ENCODE data around the gene DNM3. TPM values are rescaled to one million over a fixed set of nuclear protein-coding genes. Genes with fewer than 3 reads are reported as not detected.

Gene DNM3
- total RNA-seq, 1 donor from 2014 or later: 2.6 TPM

DNA sequence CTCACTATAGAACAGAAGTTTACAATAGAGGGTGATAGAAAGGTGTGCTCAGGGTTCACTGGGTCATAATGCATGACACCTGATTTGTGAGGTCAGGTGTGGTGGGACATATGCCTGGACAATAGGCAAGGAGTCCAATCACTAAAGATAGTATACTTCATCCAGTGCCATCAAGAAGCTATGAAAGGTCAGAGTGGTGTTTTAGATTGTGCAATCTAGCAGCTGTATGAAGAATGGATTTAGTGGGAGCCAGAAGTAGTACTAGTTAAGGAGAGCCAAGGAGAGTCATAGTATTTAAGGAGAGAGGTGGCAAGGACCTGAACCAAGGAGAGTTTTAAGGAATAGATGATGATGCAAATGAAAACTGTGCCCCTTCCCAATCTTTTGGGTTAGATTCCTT is 498.5 kb downstream of the DNM3 start:
- no peaks in the 10 kb centered on the region for H3K36me3 ChIP-seq (ENCODE audit: control insufficient read depth in 3 of 3, insufficient read depth in 3 of 3, low read length in 3 of 3)
- H3K27me3 ChIP-seq (ENCODE audit: control insufficient read depth in 3 of 3, insufficient read depth in 3 of 3, low read length in 3 of 3): no peaks in the 10 kb centered on the region
- H3K9ac ChIP-seq (ENCODE audit: low read depth in 1 of 3, low read length in 3 of 3): no peak overlapping the region
- H3K4me1 ChIP-seq (ENCODE audit: control insufficient read depth in 3 of 3, insufficient read depth in 3 of 3, low read length in 3 of 3): peaks cover 0 to 3% (median 2%) of the 10 kb centered on the region in 3 donors
- no peak overlapping the region for H3K27ac ChIP-seq (ENCODE audit: low read depth, low read length)
- no peak overlapping the region for H3K4me3 ChIP-seq (ENCODE audit: low read length in 3 of 3)
- no peaks in the 10 kb centered on the region for H3K9me3 ChIP-seq (ENCODE audit: control insufficient read depth in 3 of 3, low read length in 3 of 3)

DNA sequence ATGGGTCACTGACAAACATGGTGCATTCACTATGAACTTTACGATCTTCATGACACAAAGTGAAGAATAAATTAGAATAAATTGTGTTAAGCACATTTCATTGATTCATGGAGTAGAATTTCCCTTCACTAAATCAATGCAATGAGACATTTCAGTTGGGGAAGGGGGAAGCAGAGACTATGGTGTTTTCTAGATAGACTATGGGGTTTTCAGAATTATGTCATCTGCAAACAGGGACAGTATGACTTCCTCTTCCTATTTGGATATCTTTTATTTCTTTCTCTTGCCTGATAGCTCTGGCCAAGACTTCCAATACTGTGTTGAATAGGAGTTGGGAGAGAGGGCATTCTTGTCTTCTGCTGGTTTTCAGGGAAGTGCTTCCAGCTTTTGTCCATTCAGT is 499.2 kb downstream of the DNM3 start:
- Histone ChIP-seq H3K27ac (ENCODE audit: low read depth, low read length) (no peak overlapping the region), H3K9me3 (ENCODE audit: control insufficient read depth in 3 of 3, low read length in 3 of 3) (no peaks in the 10 kb centered on the region), H3K27me3 (ENCODE audit: control insufficient read depth in 3 of 3, insufficient read depth in 3 of 3, low read length in 3 of 3) (no peaks in the 10 kb centered on the region), H3K36me3 (ENCODE audit: control insufficient read depth in 3 of 3, insufficient read depth in 3 of 3, low read length in 3 of 3) (no peaks in the 10 kb centered on the region), H3K4me1 (ENCODE audit: control insufficient read depth in 3 of 3, insufficient read depth in 3 of 3, low read length in 3 of 3) (peaks cover 0 to 3% (median 2%) of the 10 kb centered on the region in 3 donors), H3K4me3 (ENCODE audit: low read length in 3 of 3) (no peak overlapping the region), H3K9ac (ENCODE audit: low read depth in 1 of 3, low read length in 3 of 3) (no peak overlapping the region)

DNA sequence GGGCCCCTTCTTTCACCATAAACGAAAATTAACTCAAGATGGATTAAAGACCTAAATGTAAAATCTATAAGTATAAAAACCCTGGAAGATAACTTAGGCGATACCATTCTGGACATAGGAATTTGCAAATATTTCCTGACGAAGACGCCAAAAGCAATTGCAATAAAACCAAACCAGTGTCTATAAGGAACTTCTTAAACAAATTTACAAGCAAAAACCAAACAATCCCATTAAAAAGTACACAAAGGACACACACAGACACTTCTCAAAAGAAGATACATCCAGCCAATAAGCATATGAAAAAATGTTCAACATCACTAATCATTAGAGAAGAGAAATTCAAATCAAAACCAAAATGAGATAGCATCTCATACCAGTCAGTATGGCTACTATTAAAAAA is 500.4 kb downstream of the DNM3 start:
- Histone ChIP-seq H3K4me1 (ENCODE audit: control insufficient read depth in 3 of 3, insufficient read depth in 3 of 3, low read length in 3 of 3) (peaks cover 0 to 3% (median 2%) of the 10 kb centered on the region in 3 donors), H3K4me3 (ENCODE audit: low read length in 3 of 3) (no peak overlapping the region), H3K9ac (ENCODE audit: low read depth in 1 of 3, low read length in 3 of 3) (no peak overlapping the region), H3K27me3 (ENCODE audit: control insufficient read depth in 3 of 3, insufficient read depth in 3 of 3, low read length in 3 of 3) (no peaks in the 10 kb centered on the region), H3K27ac (ENCODE audit: low read depth, low read length) (no peak overlapping the region), H3K9me3 (ENCODE audit: control insufficient read depth in 3 of 3, low read length in 3 of 3) (no peaks in the 10 kb centered on the region), H3K36me3 (ENCODE audit: control insufficient read depth in 3 of 3, insufficient read depth in 3 of 3, low read length in 3 of 3) (no peaks in the 10 kb centered on the region)

DNA sequence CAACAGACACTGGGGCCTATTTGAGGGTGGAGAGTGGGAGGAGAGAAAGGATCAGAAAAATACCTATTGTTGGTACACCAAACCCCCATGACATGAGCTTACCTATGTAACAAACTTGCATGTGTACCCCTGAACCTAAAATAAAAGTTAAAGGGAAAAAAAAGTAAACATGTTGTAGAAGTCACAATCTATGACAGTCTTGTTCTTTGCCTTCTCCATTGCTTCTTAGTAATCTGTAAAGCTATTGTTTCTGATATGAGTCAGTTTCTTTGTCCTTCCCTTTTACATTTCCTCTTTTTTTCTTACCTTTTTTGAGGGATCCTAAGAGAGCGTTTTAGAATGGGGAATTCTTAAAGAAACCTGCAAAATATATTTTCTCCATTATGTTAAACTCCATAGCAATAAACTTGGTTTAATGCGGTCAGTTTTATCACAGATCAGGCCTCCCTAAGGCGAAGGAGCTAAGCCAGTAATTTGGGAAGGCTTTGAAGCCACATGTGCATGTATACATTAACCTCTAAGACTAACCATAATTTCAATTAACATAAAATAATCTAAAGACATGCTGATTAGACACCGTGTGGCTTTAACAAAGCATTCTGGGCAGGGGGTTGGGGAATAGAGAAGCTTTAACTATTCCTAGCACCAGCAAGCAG is 501.4 kb downstream of the DNM3 start:
- Histone ChIP-seq H3K9me3 (ENCODE audit: control insufficient read depth in 3 of 3, low read length in 3 of 3) (no peaks in the 10 kb centered on the region), H3K36me3 (ENCODE audit: control insufficient read depth in 3 of 3, insufficient read depth in 3 of 3, low read length in 3 of 3) (no peaks in the 10 kb centered on the region), H3K4me1 (ENCODE audit: control insufficient read depth in 3 of 3, insufficient read depth in 3 of 3, low read length in 3 of 3) (peaks cover 0 to 3% (median 2%) of the 10 kb centered on the region in 3 donors), H3K4me3 (ENCODE audit: low read length in 3 of 3) (no peak overlapping the region), H3K27ac (ENCODE audit: low read depth, low read length) (no peak overlapping the region), H3K27me3 (ENCODE audit: control insufficient read depth in 3 of 3, insufficient read depth in 3 of 3, low read length in 3 of 3) (no peaks in the 10 kb centered on the region), H3K9ac (ENCODE audit: low read depth in 1 of 3, low read length in 3 of 3) (no peak overlapping the region)

DNA sequence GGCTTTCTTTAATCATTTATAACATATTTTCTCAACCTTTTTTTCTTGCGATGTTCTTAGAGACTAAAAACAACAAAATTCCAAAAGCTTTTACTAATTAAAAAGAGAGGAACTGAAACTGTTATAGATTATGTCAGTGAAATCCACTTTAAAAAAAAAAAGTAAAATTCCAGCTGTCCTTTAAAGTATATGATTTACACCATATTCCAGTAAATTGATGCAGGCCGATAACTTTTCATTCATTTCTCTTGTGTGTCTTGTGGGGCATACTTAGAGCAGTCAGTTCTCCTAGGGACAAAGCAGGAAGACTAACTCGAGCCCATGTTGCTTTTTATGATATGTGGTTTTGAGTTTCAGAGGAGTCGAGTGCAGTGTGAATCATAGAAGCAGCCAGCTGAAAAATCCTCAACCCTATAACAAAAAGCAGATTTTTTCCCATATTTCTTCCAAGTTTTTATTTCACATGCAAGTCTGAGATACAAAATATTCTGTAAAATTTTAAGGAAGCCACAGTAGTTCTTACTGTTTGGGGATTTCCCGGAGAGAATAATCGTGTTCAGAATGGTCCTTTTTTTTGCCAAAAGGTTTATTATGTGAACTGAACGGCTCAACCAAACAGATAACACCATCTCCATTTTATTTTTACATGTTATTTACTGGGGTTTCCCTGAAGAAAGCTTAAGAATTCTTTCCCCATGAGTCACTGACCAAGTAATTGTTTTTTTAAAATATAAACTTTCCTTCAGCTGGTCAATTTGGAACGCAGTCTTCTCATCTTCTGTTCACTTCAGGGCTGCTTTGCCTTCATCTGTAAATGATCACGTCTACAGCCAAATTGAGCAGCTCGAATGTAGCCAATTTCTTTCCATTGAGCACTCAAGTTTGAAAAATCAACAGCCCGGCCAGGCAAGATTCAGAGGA is 502.2 kb downstream of the DNM3 start:
- Histone ChIP-seq H3K27me3 (ENCODE audit: control insufficient read depth in 3 of 3, insufficient read depth in 3 of 3, low read length in 3 of 3) (no peaks in the 10 kb centered on the region), H3K9me3 (ENCODE audit: control insufficient read depth in 3 of 3, low read length in 3 of 3) (no peaks in the 10 kb centered on the region), H3K27ac (ENCODE audit: low read depth, low read length) (peak overlapping the region; percentile 26), H3K4me1 (ENCODE audit: control insufficient read depth in 3 of 3, insufficient read depth in 3 of 3, low read length in 3 of 3) (peaks cover 0 to 3% (median 2%) of the 10 kb centered on the region in 3 donors), H3K36me3 (ENCODE audit: control insufficient read depth in 3 of 3, insufficient read depth in 3 of 3, low read length in 3 of 3) (no peaks in the 10 kb centered on the region), H3K9ac (ENCODE audit: low read depth in 1 of 3, low read length in 3 of 3) (peak overlapping the region in 1 of 3 donors; percentile 53), H3K4me3 (ENCODE audit: low read length in 3 of 3) (no peak overlapping the region)

DNA sequence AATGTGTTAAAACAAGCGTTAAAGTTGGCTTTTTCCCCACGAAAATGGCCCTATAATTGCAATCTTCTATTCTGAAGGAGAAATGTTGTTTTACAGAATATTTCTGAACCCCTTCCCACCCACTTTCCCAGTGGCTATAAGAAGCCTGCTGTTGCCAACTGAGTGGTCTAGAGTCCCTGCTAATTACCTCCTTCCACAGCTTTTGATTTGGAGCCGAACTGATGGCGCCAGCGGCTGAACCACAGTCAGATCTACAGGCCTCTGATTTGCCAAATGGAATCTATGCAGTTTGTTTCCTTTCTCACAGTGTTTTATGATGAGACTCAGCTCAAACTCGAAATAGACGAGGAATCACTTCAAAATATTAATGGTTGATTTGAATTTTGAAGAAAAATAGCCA is 503.1 kb downstream of the DNM3 start:
- Histone ChIP-seq H3K4me3 (ENCODE audit: low read length in 3 of 3) (no peak overlapping the region), H3K9ac (ENCODE audit: low read depth in 1 of 3, low read length in 3 of 3) (no peak overlapping the region), H3K27ac (ENCODE audit: low read depth, low read length) (peak overlapping the region; percentile 26), H3K36me3 (ENCODE audit: control insufficient read depth in 3 of 3, insufficient read depth in 3 of 3, low read length in 3 of 3) (no peaks in the 10 kb centered on the region), H3K9me3 (ENCODE audit: control insufficient read depth in 3 of 3, low read length in 3 of 3) (no peaks in the 10 kb centered on the region), H3K4me1 (ENCODE audit: control insufficient read depth in 3 of 3, insufficient read depth in 3 of 3, low read length in 3 of 3) (peaks cover 0 to 3% (median 2%) of the 10 kb centered on the region in 3 donors), H3K27me3 (ENCODE audit: control insufficient read depth in 3 of 3, insufficient read depth in 3 of 3, low read length in 3 of 3) (no peaks in the 10 kb centered on the region)

DNA sequence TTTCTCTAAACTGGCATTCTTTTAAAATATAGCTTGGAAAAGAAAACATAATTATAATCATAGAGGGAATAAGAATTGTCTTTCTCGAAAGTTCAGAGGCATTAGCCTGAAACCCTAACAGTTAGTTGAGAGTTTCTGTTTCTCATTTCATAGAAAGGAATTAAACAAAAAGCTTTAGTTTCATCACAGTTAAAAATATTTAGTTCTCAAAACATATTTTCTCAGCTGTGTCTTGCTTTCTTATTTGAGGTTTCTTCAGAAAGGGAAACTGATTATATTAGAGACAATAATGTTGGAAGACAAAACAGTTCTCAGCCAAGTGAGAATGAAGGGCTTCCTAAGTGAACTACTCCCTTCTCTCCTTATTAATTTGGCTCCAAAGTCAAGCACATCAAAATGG is 503.8 kb downstream of the DNM3 start:
- Histone ChIP-seq H3K9me3 (ENCODE audit: control insufficient read depth in 3 of 3, low read length in 3 of 3) (no peaks in the 10 kb centered on the region), H3K27me3 (ENCODE audit: control insufficient read depth in 3 of 3, insufficient read depth in 3 of 3, low read length in 3 of 3) (no peaks in the 10 kb centered on the region), H3K9ac (ENCODE audit: low read depth in 1 of 3, low read length in 3 of 3) (no peak overlapping the region), H3K36me3 (ENCODE audit: control insufficient read depth in 3 of 3, insufficient read depth in 3 of 3, low read length in 3 of 3) (no peaks in the 10 kb centered on the region), H3K4me1 (ENCODE audit: control insufficient read depth in 3 of 3, insufficient read depth in 3 of 3, low read length in 3 of 3) (peaks cover 0 to 3% (median 2%) of the 10 kb centered on the region in 3 donors), H3K27ac (ENCODE audit: low read depth, low read length) (no peak overlapping the region), H3K4me3 (ENCODE audit: low read length in 3 of 3) (no peak overlapping the region)

DNA sequence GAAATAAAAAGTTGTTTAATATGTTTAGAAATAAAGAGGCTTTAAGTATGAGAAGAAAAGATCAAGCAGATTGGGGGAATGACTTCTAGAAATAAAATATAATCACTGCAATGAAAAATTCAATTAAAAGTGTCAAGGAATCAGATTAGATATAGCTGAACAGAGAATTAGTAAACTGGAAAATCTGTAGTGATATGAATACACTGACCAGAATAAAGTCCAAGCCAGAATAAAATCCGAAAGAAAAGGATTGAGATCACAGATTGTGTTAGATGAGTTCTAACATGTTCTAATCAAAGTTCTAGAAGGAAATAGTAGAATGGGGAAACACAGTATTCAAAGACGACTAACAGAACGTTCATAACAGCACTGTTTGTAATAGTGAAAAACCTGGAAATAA is 506.1 kb downstream of the DNM3 start:
- Histone ChIP-seq H3K9ac (ENCODE audit: low read depth in 1 of 3, low read length in 3 of 3) (no peak overlapping the region), H3K27ac (ENCODE audit: low read depth, low read length) (no peak overlapping the region), H3K27me3 (ENCODE audit: control insufficient read depth in 3 of 3, insufficient read depth in 3 of 3, low read length in 3 of 3) (no peaks in the 10 kb centered on the region), H3K9me3 (ENCODE audit: control insufficient read depth in 3 of 3, low read length in 3 of 3) (no peaks in the 10 kb centered on the region), H3K36me3 (ENCODE audit: control insufficient read depth in 3 of 3, insufficient read depth in 3 of 3, low read length in 3 of 3) (no peaks in the 10 kb centered on the region), H3K4me3 (ENCODE audit: low read length in 3 of 3) (no peak overlapping the region), H3K4me1 (ENCODE audit: control insufficient read depth in 3 of 3, insufficient read depth in 3 of 3, low read length in 3 of 3) (peaks cover 0 to 7% (median 6%) of the 10 kb centered on the region in 3 donors)

DNA sequence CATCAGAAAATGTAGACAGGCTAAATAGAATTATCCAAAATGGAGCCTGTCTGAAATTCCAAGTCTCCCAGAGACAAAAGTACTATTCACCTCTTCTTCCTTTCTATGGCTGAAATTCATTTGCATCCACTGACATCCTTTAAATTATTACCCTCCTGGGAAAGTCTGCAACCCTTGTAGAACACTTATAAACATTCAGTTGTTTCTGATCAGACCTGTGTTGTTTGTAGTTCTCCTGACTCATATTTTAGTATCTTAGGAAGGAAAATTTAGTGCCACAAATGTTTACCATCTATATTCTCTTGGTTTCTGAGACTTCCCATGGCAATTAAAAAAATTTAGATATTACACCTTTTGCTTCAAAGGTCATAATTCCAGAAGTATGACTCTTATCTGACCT is 509.6 kb downstream of the DNM3 start:
- Histone ChIP-seq H3K4me1 (ENCODE audit: control insufficient read depth in 3 of 3, insufficient read depth in 3 of 3, low read length in 3 of 3) (peaks cover 0 to 4% (median 4%) of the 10 kb centered on the region in 3 donors), H3K27me3 (ENCODE audit: control insufficient read depth in 3 of 3, insufficient read depth in 3 of 3, low read length in 3 of 3) (no peaks in the 10 kb centered on the region), H3K4me3 (ENCODE audit: low read length in 3 of 3) (no peak overlapping the region), H3K9ac (ENCODE audit: low read depth in 1 of 3, low read length in 3 of 3) (no peak overlapping the region), H3K27ac (ENCODE audit: low read depth, low read length) (no peak overlapping the region), H3K9me3 (ENCODE audit: control insufficient read depth in 3 of 3, low read length in 3 of 3) (no peaks in the 10 kb centered on the region), H3K36me3 (ENCODE audit: control insufficient read depth in 3 of 3, insufficient read depth in 3 of 3, low read length in 3 of 3) (no peaks in the 10 kb centered on the region)

DNA sequence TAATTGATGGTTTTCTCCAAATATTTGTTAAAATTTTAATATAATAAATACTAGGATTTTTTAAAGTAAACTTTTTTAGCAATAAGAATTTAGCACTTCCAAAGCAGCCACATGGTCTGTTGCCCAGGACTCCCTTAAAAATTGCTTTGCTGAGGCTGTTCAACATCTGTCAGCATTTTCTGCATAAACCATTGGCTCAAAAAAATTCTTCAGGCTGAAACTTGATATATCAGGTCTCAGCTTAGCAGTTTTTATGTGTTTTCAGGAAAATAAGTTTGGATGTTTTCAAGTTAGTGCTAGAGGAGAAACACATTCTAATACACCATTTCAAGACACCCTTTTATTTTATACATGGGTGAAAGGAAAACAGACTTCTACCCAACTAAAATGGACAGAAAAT is 510.0 kb downstream of the DNM3 start:
- Histone ChIP-seq H3K27me3 (ENCODE audit: control insufficient read depth in 3 of 3, insufficient read depth in 3 of 3, low read length in 3 of 3) (no peaks in the 10 kb centered on the region), H3K36me3 (ENCODE audit: control insufficient read depth in 3 of 3, insufficient read depth in 3 of 3, low read length in 3 of 3) (no peaks in the 10 kb centered on the region), H3K9me3 (ENCODE audit: control insufficient read depth in 3 of 3, low read length in 3 of 3) (no peaks in the 10 kb centered on the region), H3K27ac (ENCODE audit: low read depth, low read length) (no peak overlapping the region), H3K4me3 (ENCODE audit: low read length in 3 of 3) (no peak overlapping the region), H3K4me1 (ENCODE audit: control insufficient read depth in 3 of 3, insufficient read depth in 3 of 3, low read length in 3 of 3) (peaks cover 0 to 5% (median 4%) of the 10 kb centered on the region in 3 donors), H3K9ac (ENCODE audit: low read depth in 1 of 3, low read length in 3 of 3) (no peak overlapping the region)
